UCSD-AML1 (cell line): ENCODE data around the gene MRPS21.

Experiments
- DNase-seq: peaks from one replicate; lab custom pipeline; 2025; ENCODE audit not compliant: unreplicated experiment; lab: John Stamatoyannopoulos, UW

Gene MRPS21

GRCh38 chr1:150293433-150294253 lies at the start of gene MRPS21:
Gene MRPS21 (plus strand): TSS chr1:150293861. CDS start chr1:150294367, 506 bp downstream.
- DNase-seq = peak; percentile 89

GRCh38 chr1:150249936-150250335 lies 43.7 kb upstream of the MRPS21 start:
- no peak for DNase-seq

GRCh38 chr1:150256198-150256553 lies 37.5 kb upstream of the MRPS21 start:
- no peak for DNase-seq

GRCh38 chr1:150256554-150257341 lies 36.9 kb upstream of the MRPS21 start:
- no peak for DNase-seq

GRCh38 chr1:150257624-150258585 lies 35.8 kb upstream of the MRPS21 start, which contains the start of gene CA14:
Gene CA14 (plus strand): TSS chr1:150257774. CDS start chr1:150258129, 355 bp downstream.
- no peak for DNase-seq

GRCh38 chr1:150259217-150259616 lies 34.4 kb upstream of the MRPS21 start:
- DNase-seq = no peak

GRCh38 chr1:150259758-150260669 lies 33.6 kb upstream of the MRPS21 start:
- no peak for DNase-seq

- DNase-seq = no peak
These were observed 32.3 kb upstream of the MRPS21 start for GRCh38 chr1:150261367-150261766.

GRCh38 chr1:150262388-150263320 lies 31.0 kb upstream of the MRPS21 start:
- DNase-seq = no peak

- no peak for DNase-seq
These were observed 30.1 kb upstream of the MRPS21 start for GRCh38 chr1:150263549-150263948.

GRCh38 chr1:150267896-150268295 lies 25.8 kb upstream of the MRPS21 start:
- DNase-seq = no peak

- no peak for DNase-seq
These were observed 25.3 kb upstream of the MRPS21 start for GRCh38 chr1:150268340-150268704.

- peak; percentile 97 for DNase-seq
These were observed 24.8 kb upstream of the MRPS21 start, which contains the start of gene APH1A for GRCh38 chr1:150268705-150269403. Gene APH1A (minus strand): TSS chr1:150269016. CDS start chr1:150268810, 206 bp downstream.

- no peak for DNase-seq
These were observed 24.2 kb upstream of the MRPS21 start for GRCh38 chr1:150269451-150269850.

- DNase-seq = no peak
These were observed 22.2 kb upstream of the MRPS21 start for GRCh38 chr1:150271291-150271959.

- no peak for DNase-seq
These were observed 20.4 kb upstream of the MRPS21 start for GRCh38 chr1:150273311-150273710.

GRCh38 chr1:150280138-150280707 lies 13.4 kb upstream of the MRPS21 start:
- no peak for DNase-seq
